Thymus (tissue), 11 donors: ENCODE results near the gene ATP9A. TPM values are rescaled to one million over a fixed set of nuclear protein-coding genes. Genes with fewer than 3 reads are reported as not detected.
"Not testable (repeated sequence)": the region's sequence is repeated elsewhere in the genome, so short reads cannot be mapped to it uniquely, and the experiment has no call there.

Experiments
- DNase-seq, 9 donors: peaks; one replicate each; pipeline ENCODE4 v3.0.0-alpha.2; 2013; ENCODE audit warnings: low spot score in 9 of 9, low read depth in 6 of 9, missing footprints in 1 of 9
- H3K27ac ChIP-seq, 2 donors: one replicate each; pipeline ENCODE4 v1.5.1; 2013; ENCODE audit warnings: control low read depth in 1 of 2, low read depth in 1 of 2, low read length in 1 of 2, mild to moderate bottlenecking in 1 of 2, moderate library complexity in 1 of 2
- H3K27me3 ChIP-seq, 2 donors: one replicate each; pipeline ENCODE4 v1.5.1; 2013; ENCODE audit warnings: low read length in 1 of 2; ENCODE audit not compliant: control insufficient read depth in 2 of 2, insufficient read depth in 1 of 2
- H3K36me3 ChIP-seq, 2 donors: one replicate each; pipeline ENCODE4 v1.5.1; 2013; ENCODE audit warnings: low read length in 1 of 2, mild to moderate bottlenecking in 1 of 2, moderate library complexity in 1 of 2; ENCODE audit not compliant: control insufficient read depth in 2 of 2, insufficient read depth in 2 of 2
- H3K4me1 ChIP-seq, 2 donors: one replicate each; pipeline ENCODE4 v1.5.1; 2013; ENCODE audit warnings: low read length in 2 of 2; ENCODE audit not compliant: control insufficient read depth in 2 of 2, insufficient read depth in 2 of 2
- H3K4me3 ChIP-seq, 2 donors: one replicate each; pipeline ENCODE4 v1.5.1; 2013; ENCODE audit warnings: low read length in 2 of 2, control low read depth in 1 of 2, mild to moderate bottlenecking in 1 of 2
- H3K9me3 ChIP-seq, 2 donors: one replicate each; pipeline ENCODE4 v1.5.1; 2013; ENCODE audit warnings: low read length in 1 of 2, mild to moderate bottlenecking in 1 of 2; ENCODE audit not compliant: control insufficient read depth in 2 of 2, insufficient read depth in 1 of 2
- WGBS: extraction: QIAGEN DNeasy Blood & Tissue Kit; methylation state at CpG from one replicate; pipeline ENCODE4 v1.1.7; 2013; 5-methylcytosine and 5-hydroxymethylcytosine counted together
- polyA plus RNA-seq: library from polyadenylated mRNA; stranded (reverse); fragments of 200-250 nt; gene quantifications from one replicate; pipeline ENCODE4 v1.2.3, GENCODE V29; 2013
- total RNA-seq: library from RNA; stranded (reverse); fragments of 120-200 nt; gene quantifications from one replicate; pipeline ENCODE4 v1.2.4, GENCODE V29; 2013
- donor health status: healthy.

The ATP9A gene
- total and polyA plus RNA-seq, 2 donors: 4.7 to 6.7 TPM

DNA sequence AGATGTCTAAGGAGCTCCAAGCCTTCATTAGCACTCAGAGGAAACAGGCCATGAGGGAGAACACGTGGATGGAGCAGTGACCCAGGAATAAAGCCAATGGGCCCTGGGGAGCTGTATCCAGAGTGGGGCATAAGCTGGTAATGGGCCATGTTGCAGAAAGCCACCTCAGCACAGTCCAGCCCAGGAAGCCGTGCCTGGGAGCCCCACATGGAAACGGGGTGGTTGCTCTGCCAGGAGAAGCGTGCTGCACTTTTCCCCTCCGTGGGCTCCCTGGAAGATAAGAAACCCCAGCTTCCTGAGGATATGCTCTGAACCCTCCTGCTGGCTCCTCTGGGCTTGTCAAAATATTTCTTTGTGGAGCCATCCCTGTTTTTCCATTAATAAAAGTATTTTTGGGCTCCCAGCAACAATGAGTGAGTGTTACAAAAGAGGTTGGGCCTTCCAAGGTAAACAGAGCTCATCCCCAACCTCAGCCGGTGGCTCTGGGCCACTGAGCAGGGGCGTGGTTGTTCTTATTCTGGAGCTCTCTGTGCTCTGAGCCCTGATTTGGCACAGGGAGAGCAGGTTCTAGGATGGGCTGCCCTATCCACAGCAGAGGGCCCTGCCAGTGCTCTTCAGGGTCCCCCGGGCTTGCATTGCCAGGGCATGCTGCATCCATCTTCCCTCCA is 194.5 kb downstream of the ATP9A start:
- Histone ChIP-seq H3K9me3 (no peaks in the 10 kb centered on the region), H3K36me3 (no peaks in the 10 kb centered on the region), H3K27ac (no peak overlapping the region), H3K27me3 (peaks cover 0 to 9% of the 10 kb centered on the region in 2 donors), H3K4me1 (no peaks in the 10 kb centered on the region), H3K4me3 (no peak overlapping the region)
- no peak for DNase-seq
- 80% methylated on average over 8 of the region's 8 CpGs for WGBS

DNA sequence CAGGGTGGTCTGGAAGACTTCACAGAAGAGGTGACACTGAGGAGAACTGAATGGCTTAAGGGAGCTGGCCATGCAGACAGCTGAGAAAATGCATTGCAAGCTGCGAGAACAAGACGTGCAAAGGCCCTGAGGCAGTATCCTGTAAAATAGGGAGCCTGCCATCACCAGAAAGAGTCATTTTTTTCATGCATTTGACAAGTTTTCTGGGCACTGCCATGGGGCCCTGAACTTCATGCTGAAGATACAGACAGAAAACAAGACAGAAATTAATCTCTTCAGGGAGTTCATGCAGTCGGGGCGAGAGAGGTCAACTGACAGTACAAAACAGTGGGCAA is 196.8 kb downstream of the ATP9A start:
- no peak overlapping the region for H3K27ac ChIP-seq
- no peak for DNase-seq
- no peaks in the 10 kb centered on the region for H3K4me1 ChIP-seq
- H3K9me3 ChIP-seq: no peaks in the 10 kb centered on the region
- H3K36me3 ChIP-seq: no peaks in the 10 kb centered on the region
- H3K27me3 ChIP-seq: peaks cover 0 to 9% of the 10 kb centered on the region in 2 donors
- no peak overlapping the region for H3K4me3 ChIP-seq
- WGBS: 85% methylated on average over 4 of the region's 4 CpGs

DNA sequence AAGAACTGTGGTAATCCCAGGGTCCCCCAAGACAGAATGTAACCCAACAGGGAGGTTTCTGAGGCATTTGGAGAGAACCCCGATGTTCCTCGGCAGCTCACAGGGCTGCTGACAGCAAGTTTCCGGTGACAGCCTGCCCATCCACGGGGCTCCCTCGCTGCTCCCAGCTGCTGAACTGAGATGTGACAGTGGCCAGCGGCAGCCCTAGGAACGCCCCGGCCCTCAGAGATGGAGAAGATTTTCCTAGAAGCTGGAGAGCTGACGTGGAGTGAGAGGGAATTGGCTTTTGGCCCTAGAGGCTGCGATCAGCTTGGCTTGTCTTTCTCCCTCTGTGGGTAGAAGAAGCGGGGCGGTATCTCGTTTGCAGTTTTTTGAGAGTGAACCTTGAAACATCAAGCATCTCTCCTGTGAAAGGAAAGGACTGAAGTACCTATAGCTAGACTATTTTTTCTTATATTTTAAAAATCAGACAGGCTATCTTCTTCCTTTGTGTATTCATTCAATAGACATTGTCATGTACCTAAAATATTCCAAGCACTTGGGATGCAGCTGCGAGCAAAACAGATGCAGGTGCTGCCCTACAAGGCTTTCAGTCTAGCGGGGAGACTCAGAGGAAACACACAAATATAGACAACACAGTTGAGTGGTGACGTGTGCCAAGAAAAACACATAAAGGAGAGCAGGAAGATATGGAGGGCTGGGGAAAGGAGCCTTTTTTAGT is 197.3 kb downstream of the ATP9A start:
- Histone ChIP-seq H3K4me3 (no peak overlapping the region), H3K36me3 (no peaks in the 10 kb centered on the region), H3K9me3 (no peaks in the 10 kb centered on the region), H3K27me3 (peaks cover 0 to 14% of the 10 kb centered on the region in 2 donors), H3K4me1 (no peaks in the 10 kb centered on the region), H3K27ac (no peak overlapping the region)
- 78% methylated on average over 16 of the region's 16 CpGs for WGBS
- no peak for DNase-seq

DNA sequence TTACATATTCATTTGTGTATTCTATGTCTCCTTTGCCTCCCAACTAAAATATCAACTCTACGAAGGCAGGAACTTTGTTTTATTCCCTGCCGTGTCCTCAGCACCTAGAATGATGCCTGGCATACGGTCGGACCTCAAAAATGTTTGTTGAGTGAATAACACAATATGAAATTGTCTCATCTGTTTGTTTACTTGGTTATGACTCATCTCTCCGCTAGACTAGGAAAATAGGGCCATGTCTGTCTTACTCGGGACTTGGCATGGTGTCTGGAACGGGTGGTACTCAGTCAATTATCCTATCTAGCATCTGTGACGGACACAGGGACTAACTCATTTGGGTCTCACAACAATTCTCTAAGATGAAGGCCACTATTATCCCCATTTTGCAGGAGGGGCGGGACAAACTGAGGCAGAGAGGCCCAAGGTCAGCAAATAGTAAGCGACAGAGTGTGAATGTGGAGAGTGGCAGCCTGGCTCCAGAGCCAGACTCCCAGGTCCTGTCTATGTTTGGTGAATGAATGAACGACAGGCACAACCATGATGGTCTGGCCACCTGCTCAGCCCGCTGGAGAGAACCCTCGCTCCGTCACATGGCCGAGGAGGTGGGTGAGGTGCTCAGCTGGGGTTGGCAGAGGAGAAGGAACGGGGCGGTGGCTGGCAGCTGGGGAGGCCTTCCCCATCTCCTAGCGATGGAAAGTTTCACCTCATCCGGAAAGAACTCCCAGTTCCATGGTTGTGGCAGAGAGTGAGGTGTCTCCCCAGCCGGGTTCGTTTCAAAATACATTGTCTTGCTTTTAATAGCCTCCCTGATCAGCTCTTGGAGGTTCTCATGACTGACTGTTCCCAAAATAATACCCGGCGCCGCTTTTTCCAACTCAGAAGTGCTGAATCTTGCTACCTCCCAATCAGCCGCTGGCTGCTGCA is 198.1 kb downstream of the ATP9A start:
- no peak for DNase-seq
- no peaks in the 10 kb centered on the region for H3K36me3 ChIP-seq
- no peaks in the 10 kb centered on the region for H3K9me3 ChIP-seq
- 93% methylated on average over 25 of the region's 25 CpGs for WGBS
- no peaks in the 10 kb centered on the region for H3K4me1 ChIP-seq
- H3K4me3 ChIP-seq: no peak overlapping the region
- no peak overlapping the region for H3K27ac ChIP-seq
- H3K27me3 ChIP-seq: peaks cover 0 to 22% of the 10 kb centered on the region in 2 donors

DNA sequence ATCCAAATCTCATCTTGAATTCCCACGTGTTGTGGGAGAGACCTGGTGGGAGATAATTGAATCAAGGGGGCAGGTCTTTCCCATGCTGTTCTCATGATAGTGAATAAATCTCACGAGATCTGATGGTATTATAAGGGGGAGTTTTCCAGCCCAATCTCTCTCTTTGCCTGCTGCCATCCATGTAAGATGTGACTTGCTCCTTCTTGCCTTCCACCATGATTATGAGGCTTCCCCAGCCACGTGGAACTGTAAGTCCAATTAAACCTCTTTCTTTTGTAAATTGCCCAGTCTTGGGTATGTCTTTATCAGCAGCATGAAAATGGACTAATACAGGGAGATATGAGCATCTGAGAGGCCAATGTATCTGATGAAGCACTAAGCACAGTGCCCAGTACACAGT is 199.7 kb downstream of the ATP9A start:
- H3K27me3 ChIP-seq: peaks cover 13 to 37% of the 10 kb centered on the region in 2 donors
- H3K9me3 ChIP-seq, H3K27ac ChIP-seq, H3K4me3 ChIP-seq, DNase-seq, H3K4me1 ChIP-seq, H3K36me3 ChIP-seq: not testable (repeated sequence)
- 86% methylated on average over 3 of the region's 3 CpGs for WGBS

DNA sequence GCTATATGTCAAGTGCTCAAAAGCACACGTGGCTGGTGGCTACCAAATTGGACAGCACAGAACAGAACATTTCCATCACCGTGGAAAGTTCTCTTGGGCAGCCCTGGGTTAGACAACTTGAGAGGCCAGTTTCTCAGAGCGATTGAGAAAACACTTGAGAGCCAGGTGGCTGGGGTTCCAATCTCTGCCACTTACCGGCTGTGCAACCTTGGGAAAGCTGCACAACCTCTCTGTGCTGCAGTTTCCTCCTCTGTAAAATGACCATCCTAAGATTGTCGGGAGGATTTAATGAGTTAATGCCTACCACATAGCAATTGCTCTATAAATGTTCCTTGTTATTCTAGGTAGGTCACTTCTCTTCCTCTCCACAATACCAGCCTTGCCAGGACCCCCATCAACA is 200.6 kb downstream of the ATP9A start:
- no peak for DNase-seq
- WGBS: 94% methylated on average over 5 of the region's 5 CpGs
- H3K27ac ChIP-seq: no peak overlapping the region
- no peak overlapping the region for H3K4me3 ChIP-seq
- H3K36me3 ChIP-seq: no peaks in the 10 kb centered on the region
- peaks cover 0 to 4% of the 10 kb centered on the region in 2 donors for H3K4me1 ChIP-seq
- no peaks in the 10 kb centered on the region for H3K9me3 ChIP-seq
- peaks cover 22 to 46% of the 10 kb centered on the region in 2 donors for H3K27me3 ChIP-seq

DNA sequence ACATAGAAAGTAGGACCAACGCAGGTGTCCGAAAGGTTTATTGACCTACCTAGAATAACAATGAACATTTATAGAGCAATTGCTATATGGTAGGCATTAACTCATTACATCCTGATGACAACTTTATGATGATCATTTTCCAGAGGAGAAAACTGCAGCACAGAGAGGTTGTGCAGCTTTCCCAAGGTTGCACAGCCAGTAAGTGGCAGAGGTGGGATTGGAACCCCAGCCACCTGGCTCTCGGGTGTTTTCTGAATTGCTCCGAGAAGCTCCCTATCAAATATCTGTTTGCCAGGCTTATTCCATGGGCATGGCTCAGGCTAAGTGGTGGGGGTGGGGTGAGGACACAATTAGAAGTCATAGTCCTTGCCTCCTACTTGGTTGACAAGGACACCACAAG is 201.6 kb downstream of the ATP9A start:
- Histone ChIP-seq H3K27ac (no peak overlapping the region), H3K27me3 (peaks cover 32 to 57% of the 10 kb centered on the region in 2 donors), H3K9me3 (no peaks in the 10 kb centered on the region), H3K36me3 (no peaks in the 10 kb centered on the region), H3K4me3 (no peak overlapping the region), H3K4me1 (peaks cover 0 to 4% of the 10 kb centered on the region in 2 donors)
- WGBS: 99% methylated on average over 4 of the region's 4 CpGs
- no peak for DNase-seq

DNA sequence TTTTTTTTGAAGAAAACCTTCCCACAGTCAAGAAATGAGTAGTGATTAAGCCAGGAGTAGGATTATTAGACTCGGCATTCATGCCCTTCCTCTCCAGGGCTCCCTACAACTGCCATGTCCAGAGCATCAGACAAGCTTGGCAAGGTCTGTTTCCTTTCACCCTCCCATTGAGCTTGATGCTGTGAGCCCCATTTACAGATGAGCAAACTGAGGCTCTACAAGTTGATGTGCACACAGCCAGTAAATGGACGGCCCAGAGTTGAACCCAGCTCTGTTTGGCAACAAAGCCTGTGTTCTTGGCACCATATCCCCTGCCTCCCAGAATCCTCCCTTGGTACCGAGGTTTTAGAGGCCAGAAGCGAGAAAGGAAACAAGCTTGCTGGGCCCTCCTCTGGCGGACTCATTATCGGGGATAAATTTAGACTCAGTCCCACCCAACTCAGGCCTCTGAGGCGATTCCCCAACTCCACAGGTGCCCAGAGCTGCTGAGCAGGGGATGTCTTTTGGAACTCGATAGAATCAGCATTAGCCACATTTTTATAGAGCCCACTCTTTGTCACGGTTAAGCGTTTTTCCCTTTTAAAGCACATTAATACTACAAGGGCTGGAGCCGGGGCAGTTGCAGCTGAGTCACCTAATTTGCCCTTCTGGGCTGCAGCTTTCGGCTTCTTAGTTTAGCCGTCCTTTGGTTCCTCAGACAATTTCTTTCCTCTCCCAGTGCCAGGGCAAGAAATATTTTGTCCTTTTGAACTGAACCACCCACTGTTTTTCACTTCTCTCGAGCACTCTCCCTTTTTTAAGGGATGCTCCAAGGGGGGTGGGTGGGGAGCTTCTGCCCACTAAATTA is 202.7 kb downstream of the ATP9A start:
- Histone ChIP-seq H3K4me1 (peaks cover 0 to 5% of the 10 kb centered on the region in 2 donors), H3K27ac (no peak overlapping the region), H3K4me3 (no peak overlapping the region), H3K9me3 (no peaks in the 10 kb centered on the region), H3K27me3 (peaks cover 40 to 64% of the 10 kb centered on the region in 2 donors), H3K36me3 (no peaks in the 10 kb centered on the region)
- DNase-seq: no peak
- 65% methylated on average over 14 of the region's 14 CpGs for WGBS
